ENCODE measurements around the gene RAX2.

DNA sequence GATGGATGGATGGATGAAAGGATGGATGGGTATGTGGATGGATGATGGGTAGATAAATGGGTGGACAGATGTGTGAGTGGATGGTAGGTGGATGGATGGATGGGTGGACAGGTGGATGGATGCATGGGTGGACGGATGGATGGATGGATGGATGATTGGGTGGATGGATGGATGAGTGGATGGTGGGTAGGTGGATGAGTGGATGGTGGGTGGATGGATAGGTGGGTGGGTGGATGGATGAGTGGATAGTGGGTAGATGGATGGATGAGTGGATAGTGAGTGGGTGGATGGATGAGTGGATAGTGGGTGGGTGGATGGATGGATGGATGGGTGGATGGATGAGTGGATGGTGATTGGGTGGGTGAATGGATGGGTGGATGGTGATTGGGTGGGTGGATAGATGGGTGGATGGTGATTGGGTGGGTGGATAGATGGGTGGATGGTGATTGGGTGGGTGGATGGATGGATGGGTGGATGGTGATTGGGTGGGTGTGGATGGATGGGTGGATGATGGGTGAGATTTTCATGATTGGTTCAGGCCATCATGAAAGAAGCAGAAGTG is 4.5 kb upstream of the RAX2 start:
- TF ChIP-seq CHD4 (IDR thresholded peaks at IDR 0.05) (no peak), SMAD1 (IDR thresholded peaks at IDR 0.05; ENCODE audit: low read depth, partially characterized antibody) (no peak), NFYB (IDR thresholded peaks at IDR 0.05; ENCODE audit: insufficient read depth, low read depth, low read length) (no peak), EP300 (IDR thresholded peaks at IDR 0.05; ENCODE audit: borderline replicate concordance in 1 of 2, control insufficient read depth in 1 of 2, low read depth in 2 of 2, low read length in 2 of 2) (no peak)
